HG03469 (cell line): ENCODE measurements around the gene SF3A1.

Experiments
- ATAC-seq: cut with Tn5 transposase; IDR thresholded peaks from one replicate; pipeline ENCODE4 v1.9.1; 2021; ENCODE audit warnings: mild to moderate bottlenecking, moderate library complexity, moderate number of reproducible peaks; ENCODE audit not compliant: unreplicated experiment

SF3A1 gene

DNA sequence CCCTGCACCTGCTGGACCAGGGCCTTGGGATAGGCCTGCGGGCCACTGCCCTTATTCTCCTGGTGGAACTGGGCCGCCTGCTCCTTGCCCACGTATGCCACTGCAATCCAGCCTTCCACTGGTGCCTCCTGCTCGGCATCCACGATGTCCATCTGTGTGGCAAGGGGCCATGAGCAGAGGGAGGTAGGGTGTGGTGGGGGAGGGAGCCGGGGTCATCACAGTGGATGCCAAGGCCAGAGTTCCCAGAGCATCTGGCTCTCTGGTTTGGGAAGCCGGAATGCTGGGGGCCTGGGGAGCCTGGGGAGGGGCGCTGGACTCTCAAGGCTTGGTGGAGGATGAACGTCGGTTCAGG lies 29.9 kb upstream of the SF3A1 start:
- no peak for ATAC-seq

DNA sequence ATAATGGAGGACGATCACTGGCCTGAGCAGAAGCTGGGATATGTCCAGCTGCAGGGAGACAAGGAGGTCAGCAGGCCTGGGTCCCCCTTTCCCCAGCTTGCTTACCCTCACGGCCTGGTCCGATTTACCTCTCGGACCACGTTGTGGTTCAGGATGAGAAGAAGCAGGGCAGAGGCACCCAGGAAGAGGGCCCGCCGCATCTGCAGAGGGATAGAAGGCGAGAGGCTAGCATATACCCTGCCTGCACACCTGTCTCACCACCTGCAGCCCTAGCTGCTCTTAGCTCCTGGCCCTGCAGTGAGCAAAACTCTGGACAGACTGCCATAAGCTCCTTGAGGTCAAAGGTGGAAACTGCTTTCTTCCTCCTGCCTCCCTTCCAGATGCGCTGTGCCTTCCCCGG lies 29.2 kb upstream of the SF3A1 start:
- no peak for ATAC-seq

GRCh38 chr22:30383061-30383460 lies 26.4 kb upstream of the SF3A1 start:
- ATAC-seq = no peak

DNA sequence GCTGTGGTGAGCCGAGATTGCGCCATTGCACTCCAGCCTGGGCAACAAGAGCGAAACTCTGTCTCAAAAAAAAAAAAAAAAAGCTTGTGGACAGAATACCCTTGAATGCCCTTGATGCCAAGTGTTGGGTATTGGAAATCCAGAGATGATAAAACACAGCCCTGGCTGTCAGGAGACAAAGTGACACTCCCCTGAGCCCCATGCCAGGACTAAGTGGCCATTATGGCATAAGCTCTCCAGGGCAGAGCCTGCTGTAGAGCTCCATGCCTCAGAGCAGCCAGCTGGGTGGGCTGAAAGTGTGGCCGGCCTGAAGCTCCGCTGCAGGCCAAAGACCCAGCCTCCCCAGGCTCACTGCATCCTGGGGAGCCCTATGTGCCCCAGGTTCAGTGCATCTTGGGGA lies 25.6 kb upstream of the SF3A1 start:
- ATAC-seq = no peak

DNA sequence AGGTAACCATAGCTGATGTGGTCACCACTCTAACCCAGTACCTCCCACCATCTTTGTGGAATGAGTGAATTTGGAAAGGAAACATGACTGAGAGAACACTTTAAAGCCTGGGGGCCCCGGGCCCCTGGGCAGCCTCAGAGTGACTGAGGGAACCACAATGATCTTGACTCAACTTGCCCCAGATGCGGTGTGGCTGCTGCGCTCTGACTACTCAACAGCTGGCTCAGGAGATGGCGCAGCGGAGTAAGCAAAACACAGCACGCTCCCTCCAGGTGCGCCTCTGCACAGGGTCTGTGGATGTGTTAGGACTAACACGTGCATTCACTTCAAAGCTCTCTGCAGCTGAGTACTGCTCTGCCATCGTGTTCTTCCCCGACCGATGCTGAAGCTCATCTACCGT lies 24.6 kb upstream of the SF3A1 start:
- ATAC-seq = no peak

- ATAC-seq = no peak
Observed at GRCh38 chr22:30380011-30380410, 23.3 kb upstream of the SF3A1 start.

GRCh38 chr22:30375312-30375849 lies 18.7 kb upstream of the SF3A1 start:
- ATAC-seq = no peak

GRCh38 chr22:30373331-30374325 lies 16.9 kb upstream of the SF3A1 start:
- ATAC-seq = no peak

- ATAC-seq = no peak
Observed at GRCh38 chr22:30372915-30373314, 16.2 kb upstream of the SF3A1 start.

DNA sequence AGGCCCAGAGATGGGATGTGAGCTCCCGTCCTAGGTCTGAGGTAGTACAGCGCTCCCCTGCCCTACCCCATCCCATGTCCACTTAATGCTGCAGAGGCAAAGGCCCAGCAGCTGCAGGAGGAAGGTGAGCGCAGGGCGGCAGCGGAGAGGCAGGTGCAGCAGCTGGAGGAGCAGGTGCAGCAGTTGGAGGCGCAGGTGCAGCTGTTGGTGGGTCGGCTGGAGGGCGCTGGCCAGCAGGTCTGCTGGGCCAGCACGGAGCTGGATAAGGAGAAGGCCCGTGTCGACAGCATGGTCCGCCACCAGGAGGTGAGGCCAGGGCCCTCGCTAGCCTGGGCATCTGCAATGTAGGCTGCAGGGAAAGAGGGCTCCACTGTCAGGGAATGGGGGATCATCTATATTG lies 15.3 kb upstream of the SF3A1 start:
- no peak for ATAC-seq

DNA sequence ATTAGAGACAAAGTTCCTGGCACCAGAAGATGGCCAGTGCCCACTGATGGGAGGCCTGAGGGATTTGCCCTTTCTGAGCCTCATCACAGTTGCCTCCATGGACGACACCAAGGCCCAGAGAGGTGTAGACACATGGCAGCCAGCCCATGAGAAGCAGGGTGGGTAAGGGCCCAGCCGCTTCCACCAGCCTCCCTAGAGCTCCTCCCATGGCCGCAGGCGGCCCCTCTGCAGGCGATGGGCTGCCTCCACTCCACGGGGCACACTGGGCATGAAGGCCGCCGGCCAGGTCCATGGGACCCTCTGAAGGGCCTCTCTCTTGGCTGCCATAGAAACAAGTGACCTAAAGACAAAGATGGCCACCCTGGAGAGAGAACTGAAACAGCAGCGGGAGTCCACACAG lies 14.6 kb upstream of the SF3A1 start:
- no peak for ATAC-seq

- ATAC-seq = no peak
Observed at GRCh38 chr22:30370641-30371230, 14.0 kb upstream of the SF3A1 start.

GRCh38 chr22:30368420-30368819 lies 11.7 kb upstream of the SF3A1 start:
- ATAC-seq = no peak

- ATAC-seq = no peak
Observed at GRCh38 chr22:30365891-30366290, 9.2 kb upstream of the SF3A1 start.

DNA sequence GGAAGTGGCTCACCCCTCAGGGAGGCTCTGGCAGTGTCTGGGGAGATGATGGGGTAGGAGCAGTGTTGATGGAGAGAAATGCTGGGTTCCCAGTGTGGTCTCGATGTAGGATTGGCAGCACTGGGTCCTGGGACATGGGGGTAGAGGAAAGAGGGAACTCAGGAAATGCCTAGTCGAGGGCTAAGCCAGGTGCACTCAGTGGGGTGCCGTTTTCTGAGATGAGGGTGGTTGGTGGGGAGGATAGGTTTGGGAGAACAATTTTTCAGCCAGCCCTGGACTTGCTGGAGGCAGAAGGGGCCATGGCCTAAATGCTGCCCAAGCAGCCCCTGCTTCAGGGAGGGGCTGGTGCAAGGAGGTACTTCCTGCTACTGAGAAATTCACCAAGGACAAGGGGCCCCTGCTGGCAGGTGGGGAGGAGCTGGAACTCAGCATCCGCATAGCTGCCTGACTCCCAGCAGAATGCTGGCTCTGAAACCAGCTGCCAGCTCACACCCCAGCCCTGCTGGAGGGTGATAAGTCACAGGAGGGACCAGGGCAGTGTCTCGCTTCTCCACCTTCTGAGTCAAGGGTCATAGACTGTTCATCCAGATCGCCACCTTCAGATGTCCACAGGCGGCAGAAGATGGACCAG lies 6.1 kb upstream of the SF3A1 start:
- no peak for ATAC-seq

- ATAC-seq = no peak
Observed at GRCh38 chr22:30361916-30362650, 5.4 kb upstream of the SF3A1 start.

GRCh38 chr22:30358541-30358940 lies 1.8 kb upstream of the SF3A1 start:
- no peak for ATAC-seq

DNA sequence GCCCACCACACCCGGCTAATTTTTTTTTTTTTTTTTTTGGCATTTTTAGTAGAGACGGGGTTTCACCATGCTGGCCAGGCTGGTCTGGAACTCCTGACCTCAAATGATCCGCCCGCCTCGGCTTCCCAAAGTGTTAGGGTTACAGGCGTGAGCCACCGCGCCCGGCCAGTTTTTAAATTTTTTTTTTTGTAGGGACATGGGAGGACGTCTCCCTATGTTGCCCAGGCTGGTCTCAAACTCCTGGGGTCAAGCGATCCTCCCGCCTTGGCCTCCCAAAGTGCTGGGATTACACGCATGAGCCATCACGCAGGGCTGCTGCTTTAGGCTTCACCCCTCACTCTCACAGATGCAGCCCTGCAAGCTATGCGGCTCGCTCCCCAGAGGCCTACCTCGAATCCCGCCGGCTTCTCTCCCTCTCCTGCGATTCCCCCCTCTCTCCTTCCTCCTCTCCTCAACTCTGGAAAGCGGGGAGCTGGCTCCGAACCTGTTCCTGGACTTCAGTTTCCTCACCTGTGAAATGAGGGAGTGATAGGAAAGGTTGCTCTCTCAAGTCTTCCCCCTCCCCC lies 1.0 kb upstream of the SF3A1 start:
- no peak for ATAC-seq

GRCh38 chr22:30357236-30357570 lies 509 bp upstream of the SF3A1 start:
- no peak for ATAC-seq

GRCh38 chr22:30354644-30355043 lies 2.0 kb downstream of the SF3A1 start:
- ATAC-seq = no peak

DNA sequence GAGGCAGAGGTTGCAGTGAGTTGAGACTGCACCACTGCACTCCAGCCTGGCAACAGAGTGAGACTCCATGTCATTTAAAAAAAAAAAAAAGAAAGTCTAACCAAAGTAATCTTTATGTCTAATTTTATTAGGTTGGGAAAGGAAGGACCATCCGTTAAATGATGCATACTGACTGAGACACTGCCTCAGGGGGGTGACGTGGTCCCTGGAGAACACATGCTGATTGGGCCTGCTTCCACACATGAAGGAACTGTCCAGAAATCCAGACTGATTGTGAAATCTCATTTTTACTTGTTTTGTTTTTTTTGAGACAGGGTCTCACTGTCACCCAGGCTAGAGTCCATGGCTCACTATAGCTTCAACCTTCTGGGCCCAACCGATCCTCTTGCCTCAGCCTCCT lies 5.5 kb downstream of the SF3A1 start:
- ATAC-seq = no peak
